ENCODE measurements around the gene SMAP2.

GRCh38 chr1:40423264-40423642 is 49.7 kb downstream of the SMAP2 start:
- TF ChIP-seq POLR2A (IDR thresholded peaks at IDR 0.05; ENCODE audit: low read depth, low read length) (no peak; the same call in 1 of the 2 replicates), TAF1 (IDR thresholded peaks at IDR 0.05; ENCODE audit: low read depth, low read length) (no peak), POLR2AphosphoS5 (IDR thresholded peaks at IDR 0.05; ENCODE audit: low read depth, low read length) (no peak)
